ES-I3 (cell line): ENCODE results near the gene FGF19.
A peak's percentile ranks its signal among the peaks of the same experiment; 100 is the strongest.

Experiments used
- H3K36me3 ChIP-seq: 2 replicates; pipeline ENCODE4 v1.6.1; 2013; ENCODE audit warnings: mild to moderate bottlenecking, low read length, control low read depth, moderate library complexity; ENCODE audit not compliant: insufficient read depth
- H3K4me1 ChIP-seq: 2 replicates; pipeline ENCODE4 v1.6.1; 2013; ENCODE audit warnings: mild to moderate bottlenecking, control low read depth, low read length; ENCODE audit not compliant: insufficient read depth
- H3K9ac ChIP-seq: 2 replicates; pipeline ENCODE4 v1.6.1; 2013; ENCODE audit warnings: low read depth, mild to moderate bottlenecking, low read length, moderate library complexity
- H3K9me3 ChIP-seq: 2 replicates; pipeline ENCODE4 v1.6.1; 2013; ENCODE audit warnings: mild to moderate bottlenecking, low read length, moderate library complexity; ENCODE audit not compliant: control insufficient read depth, insufficient read depth

FGF19 gene

GRCh38 chr11:69680688-69681087 is 23.1 kb downstream of the FGF19 start:
- no peaks in the 10 kb centered on the region for H3K9me3 ChIP-seq
- no peaks in the 10 kb centered on the region for H3K36me3 ChIP-seq
- H3K9ac ChIP-seq = no peak overlapping the region
- no peaks in the 10 kb centered on the region for H3K4me1 ChIP-seq

- Histone ChIP-seq H3K9me3 (no peaks in the 10 kb centered on the region), H3K9ac (no peak overlapping the region), H3K36me3 (no peaks in the 10 kb centered on the region), H3K4me1 (peaks cover 2% of the 10 kb centered on the region; the same call in 1 of the 2 replicates)
These were observed 26.1 kb downstream of the FGF19 start for GRCh38 chr11:69677749-69678148.

GRCh38 chr11:69674886-69675714 is 28.7 kb downstream of the FGF19 start, which contains the start of gene LTO1:
TSS of gene LTO1 (minus strand) at chr11:69675353. CDS start at chr11:69675239, 114 bp downstream.
- H3K9ac ChIP-seq = peak within 1 kb of the TSS; percentile 78
- H3K4me1 ChIP-seq = peaks cover 2% of the 10 kb centered on the region; the same call in 1 of the 2 replicates
- peaks cover 5% of the 10 kb centered on the region; the same call in 1 of the 2 replicates for H3K36me3 ChIP-seq
- H3K9me3 ChIP-seq = no peaks in the 10 kb centered on the region

GRCh38 chr11:69674267-69674885 is 29.4 kb downstream of the FGF19 start:
- H3K36me3 ChIP-seq = peaks cover 5% of the 10 kb centered on the region; the same call in 1 of the 2 replicates
- H3K4me1 ChIP-seq = peaks cover 2% of the 10 kb centered on the region; the same call in 1 of the 2 replicates
- peak overlapping the region; percentile 78 for H3K9ac ChIP-seq

GRCh38 chr11:69671734-69672465 is 31.9 kb downstream of the FGF19 start:
- peaks cover 2% of the 10 kb centered on the region; the same call in 1 of the 2 replicates for H3K4me1 ChIP-seq
- no peak overlapping the region for H3K9ac ChIP-seq
- H3K36me3 ChIP-seq = peaks cover 5% of the 10 kb centered on the region; the same call in 1 of the 2 replicates
- H3K9me3 ChIP-seq = no peaks in the 10 kb centered on the region

More at GRCh38 chr11:69674267-69674885, 29.4 kb downstream of the FGF19 start:
- H3K9me3 ChIP-seq = no peaks in the 10 kb centered on the region

- H3K4me1 ChIP-seq = peaks cover 2% of the 10 kb centered on the region; the same call in 1 of the 2 replicates
- H3K36me3 ChIP-seq = peaks cover 5% of the 10 kb centered on the region; the same call in 1 of the 2 replicates
- no peaks in the 10 kb centered on the region for H3K9me3 ChIP-seq
- H3K9ac ChIP-seq = no peak overlapping the region
These were observed 33.5 kb downstream of the FGF19 start for GRCh38 chr11:69670158-69670845.

- Histone ChIP-seq H3K4me1 (peaks cover 2% of the 10 kb centered on the region; the same call in 1 of the 2 replicates), H3K9ac (no peak overlapping the region), H3K9me3 (no peaks in the 10 kb centered on the region), H3K36me3 (peaks cover 7% of the 10 kb centered on the region)
These were observed 34.3 kb downstream of the FGF19 start for GRCh38 chr11:69669486-69669885.

GRCh38 chr11:69667619-69668604 is 35.9 kb downstream of the FGF19 start:
- Histone ChIP-seq H3K9me3 (no peaks in the 10 kb centered on the region), H3K36me3 (peaks cover 7% of the 10 kb centered on the region), H3K9ac (no peak overlapping the region), H3K4me1 (no peaks in the 10 kb centered on the region)

- Histone ChIP-seq H3K36me3 (peaks cover 7% of the 10 kb centered on the region), H3K9ac (no peak overlapping the region)
These were observed 36.9 kb downstream of the FGF19 start for GRCh38 chr11:69666752-69667536.

GRCh38 chr11:69666261-69666660 is 37.6 kb downstream of the FGF19 start:
- no peaks in the 10 kb centered on the region for H3K4me1 ChIP-seq
- H3K9me3 ChIP-seq = no peaks in the 10 kb centered on the region
- peaks cover 2% of the 10 kb centered on the region for H3K36me3 ChIP-seq
- no peak overlapping the region for H3K9ac ChIP-seq

More at GRCh38 chr11:69666752-69667536, 36.9 kb downstream of the FGF19 start:
- H3K9me3 ChIP-seq = no peaks in the 10 kb centered on the region
- no peaks in the 10 kb centered on the region for H3K4me1 ChIP-seq

- Histone ChIP-seq H3K4me1 (no peaks in the 10 kb centered on the region), H3K9ac (no peak overlapping the region), H3K9me3 (no peaks in the 10 kb centered on the region), H3K36me3 (peaks cover 2% of the 10 kb centered on the region; the same call in 1 of the 2 replicates)
These were observed 38.2 kb downstream of the FGF19 start for GRCh38 chr11:69665669-69666068.

GRCh38 chr11:69664901-69665300 is 38.9 kb downstream of the FGF19 start:
- no peaks in the 10 kb centered on the region for H3K9me3 ChIP-seq
- no peak overlapping the region for H3K9ac ChIP-seq
- H3K36me3 ChIP-seq = peaks cover 2% of the 10 kb centered on the region; the same call in 1 of the 2 replicates
- no peaks in the 10 kb centered on the region for H3K4me1 ChIP-seq
